NCI-H146 treated with DMSO at 0.1 percent for 48 hours (cell line): ENCODE data around the gene PAQR7.

Experiments
- DNase-seq: peaks from one replicate; lab custom pipeline; 2025; ENCODE audit not compliant: unreplicated experiment; lab: John Stamatoyannopoulos, UW

PAQR7 gene, protein sequence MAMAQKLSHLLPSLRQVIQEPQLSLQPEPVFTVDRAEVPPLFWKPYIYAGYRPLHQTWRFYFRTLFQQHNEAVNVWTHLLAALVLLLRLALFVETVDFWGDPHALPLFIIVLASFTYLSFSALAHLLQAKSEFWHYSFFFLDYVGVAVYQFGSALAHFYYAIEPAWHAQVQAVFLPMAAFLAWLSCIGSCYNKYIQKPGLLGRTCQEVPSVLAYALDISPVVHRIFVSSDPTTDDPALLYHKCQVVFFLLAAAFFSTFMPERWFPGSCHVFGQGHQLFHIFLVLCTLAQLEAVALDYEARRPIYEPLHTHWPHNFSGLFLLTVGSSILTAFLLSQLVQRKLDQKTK

DNA sequence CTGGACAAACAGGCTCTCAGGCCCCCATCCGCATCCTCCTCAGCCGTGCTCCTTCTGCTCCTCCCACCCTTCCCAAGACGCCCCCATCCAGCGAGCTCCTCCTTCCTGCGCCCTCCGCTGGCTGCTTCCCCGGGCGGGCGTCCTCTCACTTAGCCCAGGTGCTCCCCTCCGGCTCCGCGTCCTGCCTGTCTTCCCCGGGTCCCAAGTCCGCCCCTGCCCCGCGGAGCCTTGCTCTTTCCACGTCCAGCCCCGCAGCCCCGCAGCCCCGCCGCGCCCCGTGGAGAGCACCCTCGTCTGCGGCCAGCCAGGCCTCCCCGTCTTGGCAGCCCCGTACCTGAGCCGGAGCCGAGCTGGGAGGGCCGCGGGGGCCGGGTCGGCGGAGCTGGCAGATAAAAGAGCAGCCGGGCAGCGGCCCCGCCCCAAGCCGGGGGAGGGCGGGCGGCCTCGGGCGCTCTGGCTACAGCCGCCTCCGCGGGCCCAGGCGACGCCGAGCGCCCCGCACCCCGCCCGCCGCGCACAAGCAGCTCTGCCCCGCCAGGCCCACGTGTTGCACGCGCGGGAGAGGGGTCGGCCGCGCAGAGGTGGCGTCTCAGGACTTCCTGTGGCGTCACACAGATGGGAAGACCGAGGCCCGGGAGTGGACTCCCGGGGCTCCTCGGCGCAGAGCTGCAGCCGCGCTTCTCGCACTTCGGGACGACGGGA is at the start of gene PAQR7:
Gene PAQR7, minus strand, starts transcription at position 555 of the 702 bp plus-strand sequence. CDS start 11,869 bp downstream, outside the sequence.
- DNase-seq, result peak; percentile 32

DNA sequence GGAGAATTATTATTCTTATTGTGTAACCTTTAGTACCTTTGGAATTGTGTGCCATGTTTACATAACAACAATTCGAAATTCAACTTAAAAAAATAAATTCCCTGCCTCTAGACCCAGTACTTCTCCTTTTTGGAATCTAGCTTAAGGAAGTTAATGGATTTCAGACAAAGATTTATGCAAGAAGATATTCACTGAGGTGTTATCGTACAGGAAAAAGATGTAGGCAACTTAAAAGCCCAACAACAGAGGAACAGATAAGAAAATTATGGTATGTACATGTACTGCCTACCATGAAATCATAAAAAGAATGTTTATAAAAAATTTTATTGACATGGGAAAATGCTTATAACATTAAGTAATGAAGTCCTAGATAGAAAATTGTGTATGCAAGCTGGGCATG is 48.9 kb upstream of the PAQR7 start:
- DNase-seq, result no peak

DNA sequence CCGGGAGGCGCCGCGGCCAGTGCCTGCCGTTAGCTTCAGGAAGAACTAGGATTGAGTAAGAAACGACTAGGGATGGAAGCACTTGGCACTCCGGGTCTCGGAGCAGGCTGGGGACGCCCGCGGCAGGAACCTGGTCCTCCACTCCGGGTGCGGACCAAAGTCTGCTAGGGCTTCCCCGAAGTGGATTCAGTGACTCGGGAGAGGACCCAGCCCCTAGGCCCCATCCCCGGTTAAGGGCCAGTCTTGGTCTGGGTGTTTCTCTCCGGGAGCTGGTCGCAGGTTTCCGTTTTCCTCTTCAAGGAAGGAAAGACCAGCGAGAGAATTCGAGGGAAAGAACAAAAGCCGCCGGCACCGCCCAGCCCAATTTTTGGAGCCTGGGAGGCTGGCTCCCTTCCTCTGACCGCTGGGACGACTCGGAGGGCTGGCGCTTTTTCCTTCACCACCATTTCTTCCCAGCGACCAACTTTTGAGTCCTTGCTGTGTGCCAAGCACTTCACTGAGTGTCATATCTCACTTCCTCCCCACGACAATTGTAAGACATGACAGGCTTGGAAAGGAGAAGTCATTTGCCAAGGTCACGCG is 47.6 kb upstream of the PAQR7 start:
- peak; percentile 29 for DNase-seq

DNA sequence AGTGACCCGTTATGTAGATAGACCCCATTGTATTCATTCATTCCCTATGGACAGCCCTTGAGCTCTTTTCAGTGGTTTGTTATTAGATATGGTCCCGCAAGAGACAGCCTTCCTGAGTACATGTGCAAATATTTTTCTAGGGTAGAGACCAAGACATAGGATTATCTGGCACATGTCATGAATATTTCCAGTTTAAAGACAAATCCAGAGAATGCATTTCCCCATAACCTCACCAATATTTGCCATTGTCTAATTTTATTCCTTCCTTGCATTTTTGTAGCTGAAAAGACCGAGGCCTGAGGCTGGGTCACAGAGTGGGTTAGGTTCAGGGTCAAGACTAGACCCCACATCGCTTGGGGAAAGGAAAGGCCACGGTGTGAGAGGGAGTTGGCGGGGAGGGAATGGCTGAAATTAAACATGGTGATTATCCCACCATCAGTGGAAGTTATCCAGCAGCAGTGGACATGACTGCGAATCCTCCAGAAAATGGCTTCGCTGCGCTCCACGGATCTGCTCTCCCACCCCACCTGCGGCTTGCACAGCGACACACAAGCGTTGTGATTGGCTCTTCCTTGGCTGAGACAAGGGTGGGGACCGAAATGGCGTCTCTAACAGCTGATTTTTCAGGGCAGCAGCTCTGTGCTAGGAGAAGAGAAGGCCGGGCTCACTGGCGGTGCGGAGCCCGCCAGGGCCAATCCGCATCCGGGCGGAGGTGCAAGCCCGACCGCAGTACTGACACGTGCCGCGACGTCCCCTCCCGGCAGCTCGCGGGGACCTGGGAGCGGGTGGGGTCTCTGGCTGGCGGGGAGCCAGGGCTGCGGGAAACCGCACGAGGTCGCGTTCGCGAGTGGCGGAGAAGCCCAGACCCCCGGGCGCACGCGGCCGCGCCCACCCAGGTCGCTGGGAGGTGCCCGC is 46.8 kb upstream of the PAQR7 start:
- DNase-seq, result peak; percentile 65

DNA sequence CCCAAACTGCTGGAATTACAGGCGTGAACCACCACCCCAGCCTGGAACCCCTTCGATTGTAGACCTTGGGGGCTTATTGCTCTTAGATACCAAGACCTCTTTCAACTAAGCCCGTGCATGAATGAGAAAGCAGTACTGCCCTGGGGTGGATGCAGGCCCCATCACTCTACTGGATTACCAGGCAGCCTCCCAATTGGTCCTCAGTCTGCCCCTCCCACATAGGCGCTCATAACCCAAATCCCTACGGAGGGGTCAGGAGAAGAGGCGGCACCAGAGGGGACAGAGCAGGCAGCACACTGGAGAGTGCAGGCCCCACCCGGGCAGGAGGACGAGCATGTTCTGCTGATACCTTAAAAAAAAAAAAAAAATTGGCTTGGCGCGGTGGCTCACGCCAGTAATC is 43.1 kb upstream of the PAQR7 start:
- DNase-seq, result no peak

DNA sequence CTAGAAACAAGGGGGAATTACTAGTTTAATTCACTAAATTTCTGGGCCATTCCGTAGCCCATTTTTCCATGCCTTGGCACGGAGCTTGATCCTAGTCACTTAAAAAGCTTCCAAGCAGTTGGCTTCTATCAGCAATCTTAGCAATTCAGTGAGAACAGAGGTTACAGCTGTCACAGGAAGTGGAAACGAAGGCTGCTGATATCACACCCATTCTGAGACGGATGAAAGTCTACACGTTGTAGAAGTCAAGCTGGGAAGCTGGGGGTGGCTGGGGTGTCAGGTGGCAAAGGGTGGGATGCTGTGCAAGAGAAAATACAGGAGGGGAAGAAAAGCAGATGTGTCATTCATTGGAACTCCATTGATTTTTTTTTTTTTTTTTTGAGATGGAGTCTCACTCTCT is 42.5 kb upstream of the PAQR7 start:
- DNase-seq, result peak; percentile 12

DNA sequence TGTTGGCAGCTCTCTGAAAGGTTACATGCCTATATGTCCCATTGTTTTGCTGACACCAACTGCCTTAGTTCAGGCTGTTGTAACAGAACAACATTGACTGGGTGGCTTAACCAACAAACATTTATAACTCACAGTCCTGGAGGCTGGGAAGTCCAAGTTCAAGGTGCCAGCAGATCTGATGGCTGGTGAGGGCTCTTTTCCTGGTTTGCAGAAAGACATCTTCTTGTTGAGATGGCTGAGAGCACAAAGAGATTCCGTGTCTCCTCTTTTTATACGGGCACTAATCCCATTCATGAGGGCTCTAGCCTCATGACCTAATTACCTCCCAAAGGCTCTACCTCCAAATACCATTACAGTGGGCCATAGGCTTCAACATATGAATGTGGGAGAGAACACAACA is 41.0 kb upstream of the PAQR7 start:
- no peak for DNase-seq

DNA sequence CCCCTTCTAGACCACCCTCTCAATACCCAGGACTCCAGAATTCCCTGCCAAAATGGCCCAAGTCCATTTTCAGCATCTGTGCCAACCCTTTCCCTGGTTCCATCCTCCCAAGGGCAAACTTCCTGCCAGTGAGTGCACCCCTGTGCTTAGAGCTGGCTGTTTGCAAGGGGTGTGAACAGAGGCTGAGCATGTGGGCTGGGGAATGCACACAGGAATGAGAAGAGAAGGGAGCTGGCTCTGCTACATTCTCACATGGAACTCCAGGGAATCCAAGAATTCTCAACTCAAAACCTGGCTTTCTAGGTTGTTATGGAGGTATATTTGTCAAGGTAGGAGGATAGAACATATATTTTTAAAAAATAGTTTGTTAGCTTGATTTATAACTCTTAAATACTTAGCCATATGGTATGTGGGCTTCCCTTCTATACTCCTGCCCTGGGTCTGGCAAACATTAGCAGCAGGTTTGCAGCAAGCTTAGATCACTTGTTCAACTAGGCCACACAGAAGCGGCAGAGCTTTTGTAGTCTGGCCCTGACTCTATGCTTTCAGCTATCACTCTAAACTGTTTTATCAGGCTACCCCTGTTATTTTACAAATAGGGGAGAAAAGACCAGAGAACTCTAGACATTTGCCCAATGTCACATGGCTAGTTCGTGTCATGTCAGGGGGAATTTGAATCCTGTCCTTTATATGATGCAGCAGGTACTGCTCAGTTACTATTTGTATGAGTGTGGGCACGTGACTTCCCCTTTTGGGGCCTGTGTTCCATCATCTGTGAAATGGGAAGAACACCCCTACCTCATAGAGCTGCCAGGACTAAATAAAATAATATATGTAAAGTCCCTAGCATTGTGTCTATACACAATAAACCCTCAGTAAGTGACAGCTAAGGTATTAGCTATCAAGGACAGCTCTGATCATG is 38.8 kb upstream of the PAQR7 start:
- no peak for DNase-seq

DNA sequence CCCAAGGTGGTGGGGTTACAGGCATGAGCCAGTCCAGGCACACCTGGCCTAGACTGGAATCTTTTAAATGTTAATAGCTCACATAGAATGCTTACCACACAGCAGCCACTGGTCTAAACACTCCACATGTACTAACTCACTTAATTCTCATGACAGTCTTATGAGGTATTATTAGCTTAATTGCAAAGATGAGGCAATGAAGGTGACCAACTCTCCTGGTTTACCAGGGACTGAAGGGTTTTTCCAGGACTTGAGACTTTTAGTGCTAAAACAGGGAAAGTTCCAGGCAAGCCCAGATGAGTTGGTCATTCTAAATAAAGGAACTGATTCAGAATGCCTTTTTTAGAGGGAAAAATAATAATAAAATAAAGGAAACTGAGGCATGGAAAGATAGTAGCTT is 37.7 kb upstream of the PAQR7 start:
- no peak for DNase-seq

DNA sequence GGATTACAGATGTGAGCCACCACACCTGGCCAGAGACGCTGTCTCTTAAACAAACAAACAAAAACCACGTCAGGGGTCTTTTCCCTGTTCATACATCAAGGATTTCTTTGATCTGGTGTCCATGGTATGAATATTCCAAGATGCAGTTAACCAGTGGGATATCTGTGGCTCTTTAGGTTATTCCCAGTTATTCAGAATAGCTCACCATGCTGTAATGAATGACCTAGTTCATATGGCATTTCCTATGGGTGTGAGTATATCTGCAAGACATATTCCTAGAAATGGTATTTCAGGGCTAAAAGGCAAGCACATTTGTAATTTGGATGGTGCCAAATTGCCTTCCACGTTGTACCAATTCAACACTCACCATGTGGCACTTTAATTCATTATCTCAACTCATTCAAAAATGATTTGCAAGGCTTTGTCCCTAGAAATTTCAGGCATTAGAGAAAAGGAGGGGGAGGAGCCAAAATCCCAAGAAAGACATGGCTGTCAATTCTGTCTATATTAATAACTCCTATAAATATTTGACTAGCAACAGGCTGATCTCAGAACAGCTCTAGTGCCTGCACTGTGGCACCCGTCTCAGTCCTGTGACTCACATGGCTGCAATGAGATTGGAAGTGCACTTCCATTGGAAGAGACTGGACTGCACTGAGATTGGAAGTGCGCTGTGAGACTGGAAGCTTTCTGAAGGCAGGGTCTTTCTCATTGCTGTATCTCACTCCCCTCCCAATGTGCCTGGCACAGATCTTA is 36.7 kb upstream of the PAQR7 start:
- DNase-seq, result no peak

DNA sequence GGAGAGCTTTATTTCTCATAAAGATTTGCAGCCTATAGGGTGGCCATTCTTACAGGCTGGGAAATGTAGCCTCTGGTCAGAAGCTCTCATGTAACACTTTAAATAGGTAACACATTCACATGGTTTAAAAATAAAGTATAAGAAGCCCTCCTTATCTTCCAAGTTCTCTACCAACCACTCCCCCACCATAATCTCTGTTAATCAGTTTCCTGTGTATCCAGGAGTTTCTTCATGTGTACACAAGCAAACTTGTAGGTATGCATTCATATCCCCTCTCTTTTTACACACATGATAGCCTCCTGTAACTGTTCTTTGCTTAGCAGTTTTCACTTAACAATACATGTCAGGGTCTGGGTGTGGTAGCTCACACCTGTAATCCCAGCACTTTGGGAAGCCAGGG is 35.7 kb upstream of the PAQR7 start:
- no peak for DNase-seq

DNA sequence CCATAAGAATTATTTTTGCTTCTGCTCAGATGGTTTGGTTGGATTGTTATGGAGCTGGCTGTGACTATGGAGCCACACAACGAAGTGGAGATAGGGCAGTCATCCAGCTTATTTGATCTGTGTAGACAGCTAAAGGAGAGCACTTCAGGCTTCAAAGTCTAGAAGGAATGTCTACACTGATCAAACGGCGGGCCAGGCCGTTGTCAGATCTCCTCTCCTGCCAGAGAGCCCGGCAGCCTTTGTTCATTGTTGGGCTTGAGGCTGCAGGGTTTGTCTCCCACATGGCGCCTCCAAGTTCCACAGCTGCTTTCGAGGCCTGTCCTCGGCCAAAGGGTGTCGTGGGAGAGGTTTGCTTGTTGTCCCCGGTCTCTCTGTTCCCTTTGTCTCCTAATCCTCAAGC is 33.5 kb upstream of the PAQR7 start:
- no peak for DNase-seq

DNA sequence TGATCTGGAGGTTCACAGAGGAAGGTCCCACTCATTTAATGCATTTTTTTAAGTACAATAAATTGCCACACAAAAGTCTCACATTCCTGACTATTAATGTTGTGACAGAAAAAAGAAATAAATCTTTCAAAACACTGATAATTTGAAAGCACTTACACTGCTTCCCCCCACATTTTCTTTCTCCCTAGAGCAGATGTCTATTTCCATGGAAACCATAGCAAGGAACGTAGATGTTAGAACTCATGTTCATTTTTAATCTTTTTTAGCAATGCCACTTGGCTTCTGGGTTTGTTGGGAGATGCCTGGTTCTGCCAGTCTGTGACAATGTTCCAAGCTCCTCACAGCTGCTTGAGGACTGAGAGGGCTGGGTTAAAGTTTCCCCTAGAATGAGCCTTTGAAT is 32.7 kb upstream of the PAQR7 start:
- DNase-seq, result no peak

DNA sequence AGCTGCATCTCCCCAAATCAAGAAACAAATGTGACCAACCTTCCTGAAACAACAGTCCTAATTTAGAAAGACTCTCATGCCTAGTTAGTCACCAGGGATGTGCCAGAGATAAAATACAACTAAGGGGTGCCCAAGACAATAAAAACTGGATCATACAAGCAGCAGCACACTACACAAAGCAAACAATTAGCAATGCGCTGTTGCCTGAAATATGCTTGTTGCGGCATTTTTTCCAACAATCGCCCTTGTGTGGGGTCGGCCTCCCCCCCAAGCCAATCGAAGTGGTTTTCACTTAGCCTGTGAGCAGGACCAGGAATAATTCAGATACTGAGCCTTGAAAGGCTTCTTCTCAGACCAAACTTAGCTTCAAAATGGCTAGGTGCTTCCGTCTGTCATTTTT is 32.1 kb upstream of the PAQR7 start:
- DNase-seq, result peak; percentile 9

DNA sequence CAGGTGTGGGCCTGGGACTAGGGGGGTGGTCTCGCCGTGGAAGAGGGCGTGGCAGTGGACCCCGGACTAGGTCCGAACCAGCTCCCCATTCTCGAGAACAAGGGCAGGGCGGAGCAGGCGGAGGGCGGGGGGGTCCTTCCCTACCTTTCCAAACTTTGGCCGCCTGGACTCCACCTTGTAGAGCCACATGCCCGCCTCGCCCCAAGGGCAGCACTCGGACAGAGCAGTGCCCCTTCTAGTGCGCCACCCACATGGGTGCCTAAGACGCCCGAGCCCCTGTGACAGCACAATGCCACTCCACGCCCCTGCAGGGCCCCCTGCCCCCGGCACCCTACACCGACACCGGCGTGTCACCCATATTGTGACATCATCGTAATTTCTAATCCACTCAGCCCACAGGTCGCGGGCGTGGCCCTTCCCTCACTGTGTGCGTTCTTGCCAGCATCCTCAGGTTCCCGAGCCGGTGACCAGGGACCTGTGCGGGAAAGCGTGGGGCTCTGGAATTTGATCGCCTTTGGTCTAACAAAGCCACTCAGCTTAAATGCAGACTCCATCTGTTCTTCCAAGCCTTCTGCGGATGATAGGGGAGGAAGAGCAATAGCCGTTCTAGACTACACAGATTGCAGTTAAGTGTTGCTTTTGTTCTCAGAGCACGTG is 31.3 kb upstream of the PAQR7 start:
- peak; percentile 47 for DNase-seq

DNA sequence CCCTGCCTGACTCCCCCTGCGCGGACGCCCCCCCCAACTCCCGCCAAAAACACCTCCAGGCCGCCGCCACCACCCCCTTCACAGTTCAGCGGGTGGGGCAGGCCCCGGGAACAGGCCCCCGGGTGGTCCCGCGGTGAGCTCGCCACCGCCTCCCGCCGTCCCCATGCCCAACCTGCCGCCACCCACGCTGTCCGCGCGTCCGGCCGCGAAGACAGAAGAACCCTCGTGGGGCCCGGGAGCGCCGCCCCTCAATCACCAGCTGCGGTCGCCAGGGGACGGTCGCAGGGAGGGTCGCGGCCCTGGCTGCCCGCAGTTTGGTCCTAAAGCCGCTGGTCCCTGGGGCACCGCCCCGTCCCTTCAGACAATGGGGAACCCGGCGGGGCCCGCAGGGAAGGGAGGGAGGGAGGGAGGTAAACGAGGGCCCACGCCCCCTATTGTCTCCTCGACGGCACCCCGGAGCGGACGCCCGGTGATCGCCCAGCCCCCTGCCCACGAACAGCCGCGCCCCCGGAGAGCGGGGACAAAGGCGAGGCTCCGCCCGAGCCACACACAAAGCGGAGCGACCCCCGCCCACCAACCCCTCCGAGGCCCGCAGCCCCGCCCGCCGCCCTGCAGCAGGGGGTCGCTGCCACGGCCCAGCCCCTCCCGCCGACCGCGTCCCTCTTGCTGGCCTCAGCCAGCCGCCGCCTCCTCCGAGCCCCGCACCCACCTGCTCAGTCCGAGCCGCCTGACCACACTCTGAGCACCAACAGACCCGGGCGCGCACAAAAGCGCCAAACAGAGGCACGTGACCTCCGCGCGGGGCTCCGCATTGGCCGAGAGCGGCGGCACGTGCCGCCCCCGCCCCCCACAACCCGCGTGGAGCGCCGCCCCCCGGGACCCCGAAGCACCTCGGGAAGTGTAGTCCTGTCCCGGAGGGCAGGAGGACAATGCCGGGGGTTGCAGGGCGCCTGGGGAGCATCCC is 30.5 kb upstream of the PAQR7 start, which contains the start of gene STMN1:
Gene STMN1, minus strand, starts transcription at position 740 of the 964 bp plus-strand sequence. CDS start 1,743 bp downstream, outside the sequence.
- peak; percentile 79 for DNase-seq

DNA sequence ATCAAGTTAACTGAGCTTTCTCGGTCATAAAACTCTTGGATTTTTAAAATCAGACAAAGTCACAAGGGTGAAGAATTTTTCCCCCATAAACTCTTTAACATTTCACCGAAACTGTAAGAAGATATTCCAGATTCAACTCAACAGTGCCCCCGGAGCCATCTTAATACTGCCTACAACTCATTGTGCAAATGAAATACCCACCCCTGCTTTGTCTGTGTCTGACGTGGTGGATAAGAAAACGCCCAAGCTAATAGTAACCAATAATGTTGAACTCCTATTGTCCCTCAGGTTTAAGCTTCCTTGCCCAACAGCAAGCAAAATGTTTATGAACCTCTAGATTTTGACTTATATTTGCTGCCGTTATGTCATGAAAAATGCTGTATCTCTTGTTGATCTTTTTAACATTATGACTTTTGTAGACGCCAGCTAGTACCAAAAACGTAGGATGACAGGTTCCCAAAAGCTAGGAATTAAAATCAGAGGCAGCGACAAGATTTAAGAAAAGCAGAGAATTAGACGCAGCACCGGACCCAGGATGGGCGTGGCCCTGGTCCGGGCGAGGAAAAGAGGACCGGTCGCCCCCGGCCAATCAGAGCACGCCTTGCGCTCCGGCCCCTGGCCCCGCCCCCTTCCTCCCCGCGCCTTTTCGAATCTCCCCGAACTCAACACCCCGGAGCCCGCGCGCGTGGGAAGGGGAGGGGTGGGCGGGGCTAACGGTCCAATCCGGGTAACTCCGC is 29.6 kb upstream of the PAQR7 start:
- DNase-seq, result peak; percentile 68
